KOPT-K1 (cell line): ENCODE results near the gene SLCO1C1.

Experiments
- H3K27ac ChIP-seq: fragments of 200-600 bp; sonication (generic); 2 replicates; pipeline ENCODE4 v1.5.1; 2016; ENCODE audit warnings: antibody characterized with exemption, mild to moderate bottlenecking, low read depth, low read length; ENCODE audit not compliant: poor library complexity, severe bottlenecking
- H3K36me3 ChIP-seq: fragments of 200-600 bp; sonication (generic); 2 replicates; pipeline ENCODE4 v1.5.1; 2017; ENCODE audit warnings: antibody characterized with exemption, mild to moderate bottlenecking, low read length, moderate library complexity; ENCODE audit not compliant: insufficient read depth
- H3K9me3 ChIP-seq: fragments of 200-600 bp; sonication (generic); 2 replicates; pipeline ENCODE4 v1.5.1; 2017; ENCODE audit warnings: antibody characterized with exemption, low read length, mild to moderate bottlenecking; ENCODE audit not compliant: insufficient read depth, poor library complexity, severe bottlenecking

SLCO1C1 gene, protein sequence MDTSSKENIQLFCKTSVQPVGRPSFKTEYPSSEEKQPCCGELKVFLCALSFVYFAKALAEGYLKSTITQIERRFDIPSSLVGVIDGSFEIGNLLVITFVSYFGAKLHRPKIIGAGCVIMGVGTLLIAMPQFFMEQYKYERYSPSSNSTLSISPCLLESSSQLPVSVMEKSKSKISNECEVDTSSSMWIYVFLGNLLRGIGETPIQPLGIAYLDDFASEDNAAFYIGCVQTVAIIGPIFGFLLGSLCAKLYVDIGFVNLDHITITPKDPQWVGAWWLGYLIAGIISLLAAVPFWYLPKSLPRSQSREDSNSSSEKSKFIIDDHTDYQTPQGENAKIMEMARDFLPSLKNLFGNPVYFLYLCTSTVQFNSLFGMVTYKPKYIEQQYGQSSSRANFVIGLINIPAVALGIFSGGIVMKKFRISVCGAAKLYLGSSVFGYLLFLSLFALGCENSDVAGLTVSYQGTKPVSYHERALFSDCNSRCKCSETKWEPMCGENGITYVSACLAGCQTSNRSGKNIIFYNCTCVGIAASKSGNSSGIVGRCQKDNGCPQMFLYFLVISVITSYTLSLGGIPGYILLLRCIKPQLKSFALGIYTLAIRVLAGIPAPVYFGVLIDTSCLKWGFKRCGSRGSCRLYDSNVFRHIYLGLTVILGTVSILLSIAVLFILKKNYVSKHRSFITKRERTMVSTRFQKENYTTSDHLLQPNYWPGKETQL

DNA sequence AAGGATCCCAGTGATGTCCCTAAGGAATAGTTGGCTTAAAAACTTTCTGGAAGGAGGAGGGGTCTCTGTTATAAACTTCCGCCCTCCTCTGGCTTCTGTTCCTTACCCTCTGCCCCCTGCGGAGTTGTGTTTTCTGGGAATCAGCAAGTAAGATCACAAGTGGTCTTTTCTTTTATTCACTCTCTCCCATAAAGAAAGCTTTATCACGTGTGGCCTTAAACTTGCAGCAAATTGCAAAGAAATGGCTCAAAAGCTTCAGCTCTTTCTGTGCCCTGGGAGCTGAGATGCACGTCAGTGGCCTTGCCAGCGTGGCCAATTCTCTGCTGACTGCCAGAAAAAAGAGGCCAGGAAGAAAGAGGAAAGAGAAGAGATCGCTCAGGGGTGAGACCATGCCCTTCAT lies at the start of gene SLCO1C1:
Gene SLCO1C1 (plus strand): TSS at position 101 of the 400 bp plus-strand sequence. CDS start 4,245 bp downstream, outside the sequence.
- Histone ChIP-seq H3K27ac (no peak within 1 kb of the TSS), H3K36me3 (no peaks in the 10 kb centered on the region), H3K9me3 (no peaks in the 10 kb centered on the region)

GRCh38 chr12:20646239-20646827 lies 48.8 kb upstream of the SLCO1C1 start:
- Histone ChIP-seq H3K36me3 (no peaks in the 10 kb centered on the region), H3K27ac (no peak overlapping the region)

GRCh38 chr12:20653871-20654270 lies 41.3 kb upstream of the SLCO1C1 start:
- Histone ChIP-seq H3K36me3 (no peaks in the 10 kb centered on the region), H3K9me3 (no peaks in the 10 kb centered on the region), H3K27ac (no peak overlapping the region)

More at GRCh38 chr12:20646239-20646827, 48.8 kb upstream of the SLCO1C1 start:
- H3K9me3 ChIP-seq = no peaks in the 10 kb centered on the region

DNA sequence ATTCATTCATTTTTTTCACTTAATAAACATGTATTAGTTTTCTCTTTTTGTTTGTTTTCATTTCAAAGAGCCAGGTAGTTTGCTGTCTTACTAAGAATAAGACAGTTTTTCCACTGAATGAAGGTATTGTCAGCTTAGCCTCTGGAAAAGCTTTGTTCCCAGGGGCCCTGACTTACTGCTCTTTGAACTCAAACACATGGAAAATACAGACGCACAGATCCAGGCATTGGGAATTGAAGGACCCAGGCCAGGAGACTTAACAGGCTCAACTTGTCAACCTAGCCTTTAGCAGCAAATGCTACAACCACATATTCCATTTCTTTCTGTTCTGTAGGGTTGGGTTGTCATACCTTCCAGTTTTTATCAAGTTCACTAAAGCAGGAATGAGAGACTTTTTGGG lies 38.5 kb upstream of the SLCO1C1 start:
- Histone ChIP-seq H3K9me3 (peaks cover 11% of the 10 kb centered on the region), H3K36me3 (no peaks in the 10 kb centered on the region), H3K27ac (no peak overlapping the region)

DNA sequence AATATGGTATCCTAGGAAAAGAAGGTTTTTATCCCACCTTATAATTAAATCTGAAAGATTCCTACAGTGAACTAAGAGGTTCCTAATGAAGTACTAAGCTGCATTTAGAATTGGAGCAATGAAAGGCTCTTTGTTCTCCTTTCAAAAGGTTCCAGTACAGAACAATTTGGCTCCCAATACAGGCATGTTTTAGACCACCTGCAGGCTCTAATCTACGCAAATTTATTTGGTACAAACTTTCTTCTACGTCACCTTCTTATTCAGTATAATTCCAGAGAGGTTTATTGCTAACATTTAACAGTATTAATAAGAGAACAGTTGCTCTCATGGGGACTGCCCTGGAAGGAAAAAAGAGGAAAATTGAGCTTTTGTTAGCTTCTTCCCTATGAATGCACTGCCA lies 37.6 kb upstream of the SLCO1C1 start:
- Histone ChIP-seq H3K27ac (no peak overlapping the region), H3K36me3 (no peaks in the 10 kb centered on the region), H3K9me3 (peaks cover 16% of the 10 kb centered on the region)

DNA sequence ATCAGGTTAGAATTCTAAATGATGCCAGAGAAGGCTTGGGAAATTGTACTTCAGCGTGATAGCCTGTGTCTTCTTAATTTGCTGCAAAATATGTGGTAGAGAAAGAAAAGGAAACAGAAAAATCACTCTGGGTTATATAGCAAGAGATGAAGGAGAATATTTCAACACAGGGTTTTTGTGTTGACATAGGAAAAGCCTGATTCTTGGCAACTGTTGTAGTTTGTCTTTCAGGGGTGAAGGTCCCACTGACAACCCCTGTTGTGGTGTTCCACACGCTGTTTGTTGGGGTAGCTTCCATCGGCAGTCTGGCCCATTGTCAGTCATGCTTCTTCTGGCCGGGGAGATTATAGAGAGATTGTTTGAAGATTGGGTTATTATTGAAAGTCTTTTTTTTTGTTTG lies 13.8 kb upstream of the SLCO1C1 start:
- Histone ChIP-seq H3K9me3 (no peaks in the 10 kb centered on the region), H3K36me3 (no peaks in the 10 kb centered on the region), H3K27ac (no peak overlapping the region)

DNA sequence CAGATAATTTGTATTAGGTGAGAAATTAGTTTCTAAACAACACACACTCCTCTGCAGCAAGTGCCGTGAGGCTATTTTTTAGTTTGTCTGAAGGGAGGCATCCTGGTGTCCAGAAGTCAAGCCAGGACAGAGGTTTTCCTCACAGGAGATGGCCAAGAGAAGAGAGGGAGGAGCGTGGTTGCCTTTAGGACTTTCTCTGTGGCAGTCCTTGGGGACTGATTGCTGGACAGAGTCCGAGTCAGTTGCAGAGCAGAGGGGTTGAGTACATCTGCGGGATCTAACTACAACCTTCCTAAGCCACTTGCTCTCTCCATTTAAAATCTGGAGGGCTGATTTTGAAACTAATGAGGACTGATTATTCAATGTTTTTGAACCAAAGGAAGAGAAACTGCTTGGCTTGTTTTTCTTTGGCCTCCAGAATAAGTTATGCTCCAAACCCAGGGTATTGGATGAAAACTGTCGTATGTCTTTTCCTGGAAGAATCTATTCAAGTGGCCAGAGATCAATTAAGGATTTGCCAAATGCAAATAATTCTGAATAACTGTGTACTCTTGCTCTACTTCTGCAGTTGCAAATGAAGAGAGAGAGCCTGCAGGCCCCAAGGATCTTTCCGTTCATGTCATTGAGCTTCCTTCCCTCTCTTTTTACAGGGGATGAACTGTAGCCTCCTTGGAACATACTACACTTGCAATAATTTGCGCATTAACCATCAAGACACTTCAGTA lies 1.2 kb downstream of the SLCO1C1 start:
- no peak overlapping the region for H3K27ac ChIP-seq
- H3K9me3 ChIP-seq = no peaks in the 10 kb centered on the region
- H3K36me3 ChIP-seq = no peaks in the 10 kb centered on the region

GRCh38 chr12:20701106-20701505 lies 6.0 kb downstream of the SLCO1C1 start:
- no peaks in the 10 kb centered on the region for H3K36me3 ChIP-seq
- no peak overlapping the region for H3K27ac ChIP-seq
- no peaks in the 10 kb centered on the region for H3K9me3 ChIP-seq

GRCh38 chr12:20704860-20705259 lies 9.7 kb downstream of the SLCO1C1 start:
- no peak overlapping the region for H3K27ac ChIP-seq
- H3K9me3 ChIP-seq = no peaks in the 10 kb centered on the region
- no peaks in the 10 kb centered on the region for H3K36me3 ChIP-seq

GRCh38 chr12:20711846-20712245 lies 16.7 kb downstream of the SLCO1C1 start:
- Histone ChIP-seq H3K27ac (no peak overlapping the region), H3K9me3 (no peaks in the 10 kb centered on the region), H3K36me3 (no peaks in the 10 kb centered on the region)

DNA sequence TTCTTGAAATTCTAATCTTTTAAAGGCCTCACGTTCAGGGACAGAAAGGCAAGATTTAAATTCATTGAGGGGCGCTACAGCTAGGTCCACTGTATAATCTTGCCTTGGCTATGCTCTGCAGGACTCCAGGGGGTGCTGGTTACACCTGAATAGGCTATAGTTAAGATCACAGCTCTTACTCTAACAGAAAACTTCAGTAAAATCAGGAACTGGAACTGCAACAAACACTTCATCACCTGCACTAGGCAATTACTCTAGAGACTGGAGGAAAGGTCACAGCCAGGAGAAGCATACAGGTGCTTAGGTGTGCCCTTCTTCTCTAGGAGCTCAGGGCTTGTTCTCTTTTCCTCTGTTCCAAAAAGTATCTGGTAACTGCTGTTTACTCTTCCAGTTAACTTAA lies 20.9 kb downstream of the SLCO1C1 start:
- H3K27ac ChIP-seq = no peak overlapping the region
- no peaks in the 10 kb centered on the region for H3K36me3 ChIP-seq
- H3K9me3 ChIP-seq = no peaks in the 10 kb centered on the region

DNA sequence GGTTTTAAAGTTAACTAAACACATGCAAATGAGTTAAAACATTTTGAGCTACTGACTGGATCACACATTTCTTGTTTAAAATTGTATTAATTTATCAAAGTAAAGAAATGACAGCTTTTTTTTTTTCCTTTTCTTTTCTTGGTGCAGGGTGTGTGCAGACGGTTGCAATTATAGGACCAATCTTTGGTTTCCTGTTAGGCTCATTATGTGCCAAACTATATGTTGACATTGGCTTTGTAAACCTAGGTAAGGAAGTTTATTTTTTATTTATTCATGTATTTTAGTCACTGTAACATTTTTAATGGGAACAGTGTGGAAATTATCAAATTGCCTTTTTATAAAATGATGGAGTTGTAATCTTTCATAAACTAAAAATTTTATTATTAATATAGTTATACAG lies 21.9 kb downstream of the SLCO1C1 start:
- Histone ChIP-seq H3K9me3 (no peaks in the 10 kb centered on the region), H3K36me3 (no peaks in the 10 kb centered on the region), H3K27ac (no peak overlapping the region)

- Histone ChIP-seq H3K9me3 (no peaks in the 10 kb centered on the region), H3K27ac (no peak overlapping the region), H3K36me3 (no peaks in the 10 kb centered on the region)
Observed at GRCh38 chr12:20718294-20718693, 23.2 kb downstream of the SLCO1C1 start.

- Histone ChIP-seq H3K36me3 (no peaks in the 10 kb centered on the region), H3K9me3 (no peaks in the 10 kb centered on the region), H3K27ac (no peak overlapping the region)
Observed at GRCh38 chr12:20722142-20722541, 27.0 kb downstream of the SLCO1C1 start.

DNA sequence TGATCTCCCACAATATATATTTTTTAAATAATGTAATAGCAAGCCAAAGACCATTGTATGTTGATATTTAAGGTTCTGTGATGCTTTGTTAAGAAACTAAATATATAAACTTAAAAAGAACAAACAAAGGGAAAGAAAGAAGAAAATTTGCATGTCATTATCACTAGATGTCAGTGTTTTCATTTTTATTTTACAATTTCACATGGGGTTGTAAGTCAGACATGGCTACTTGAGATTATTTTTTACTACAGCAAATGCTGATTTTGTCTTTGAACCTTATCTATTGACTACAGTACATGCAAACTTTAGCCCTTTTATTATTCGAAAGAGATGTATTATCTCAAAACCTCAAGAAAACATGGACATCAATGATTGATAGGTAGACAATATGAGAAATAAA lies 36.1 kb downstream of the SLCO1C1 start:
- H3K27ac ChIP-seq = no peak overlapping the region
- no peaks in the 10 kb centered on the region for H3K9me3 ChIP-seq
- H3K36me3 ChIP-seq = no peaks in the 10 kb centered on the region
